HG03175 (cell line): Measurements from ENCODE around the gene DBNL.

Source experiments
- ATAC-seq: cut with Tn5 transposase; IDR thresholded peaks from one replicate; pipeline ENCODE4 v1.9.1; 2021; ENCODE audit warnings: mild to moderate bottlenecking, moderate library complexity; ENCODE audit not compliant: unreplicated experiment

Gene DBNL

GRCh38 chr7:44042221-44042620 is 2.3 kb upstream of the DBNL start:
- no peak for ATAC-seq

- ATAC-seq, result no peak
Measured at GRCh38 chr7:44043902-44044301, 600 bp upstream of the DBNL start.

GRCh38 chr7:44045226-44046014 is 918 bp downstream of the DBNL start:
- no peak for ATAC-seq

GRCh38 chr7:44046321-44047061 is 2.0 kb downstream of the DBNL start:
- peak; percentile 73 for ATAC-seq

GRCh38 chr7:44048031-44048795 is 3.7 kb downstream of the DBNL start:
- ATAC-seq, result no peak

- no peak for ATAC-seq
Measured at GRCh38 chr7:44050121-44050914, 5.8 kb downstream of the DBNL start.

GRCh38 chr7:44050915-44051560 is 6.5 kb downstream of the DBNL start:
- ATAC-seq, result no peak

GRCh38 chr7:44051611-44052220 is 7.2 kb downstream of the DBNL start:
- no peak for ATAC-seq

GRCh38 chr7:44052771-44053365 is 8.4 kb downstream of the DBNL start:
- no peak for ATAC-seq

- ATAC-seq, result no peak
Measured at GRCh38 chr7:44056681-44057080, 12.2 kb downstream of the DBNL start.

- no peak for ATAC-seq
Measured at GRCh38 chr7:44057181-44057848, 12.8 kb downstream of the DBNL start.

GRCh38 chr7:44057849-44058758 is 13.6 kb downstream of the DBNL start:
- ATAC-seq, result no peak

- ATAC-seq, result peak; percentile 13
Measured at GRCh38 chr7:44058759-44059218, 14.3 kb downstream of the DBNL start.

- peak; percentile 63 for ATAC-seq
Measured at GRCh38 chr7:44059219-44060090, 15.0 kb downstream of the DBNL start.

- ATAC-seq, result no peak
Measured at GRCh38 chr7:44060091-44060947, 15.8 kb downstream of the DBNL start.
